Omental fat pad (tissue), 4 donors: Measurements from ENCODE around the gene GNAO1. TPM values are rescaled to one million over a fixed set of nuclear protein-coding genes. Genes with fewer than 3 reads are reported as not detected.

ENCODE experiments used
- ATAC-seq: fragments of 150-250 bp; one replicate; pipeline ENCODE4 v1.9.1; 2016; ENCODE audit warnings: mild to moderate bottlenecking, moderate library complexity; ENCODE audit not compliant: low FRiP score
- DNase-seq: peaks from one replicate; pipeline ENCODE4 v3.0.0-alpha.2; 2019; ENCODE audit warnings: low spot score
- CTCF ChIP-seq, 3 donors: fragments of 450-650 bp; IDR thresholded peaks; one replicate each; pipeline ENCODE4 v1.5.1; 2016 to 2017; ENCODE audit warnings: antibody characterized with exemption in 3 of 3, mild to moderate bottlenecking in 3 of 3, moderate library complexity in 2 of 3
- total RNA-seq, 4 donors: library from RNA; depleted of rRNA; stranded (reverse); fragments of >200 nt; gene quantifications; one replicate each; pipeline ENCODE4 v1.1.0, GENCODE V29; 2016

Gene GNAO1
- total RNA-seq, 4 donors from 2014 or later, result 1.4 to 2.6 (median 2.3) TPM

DNA sequence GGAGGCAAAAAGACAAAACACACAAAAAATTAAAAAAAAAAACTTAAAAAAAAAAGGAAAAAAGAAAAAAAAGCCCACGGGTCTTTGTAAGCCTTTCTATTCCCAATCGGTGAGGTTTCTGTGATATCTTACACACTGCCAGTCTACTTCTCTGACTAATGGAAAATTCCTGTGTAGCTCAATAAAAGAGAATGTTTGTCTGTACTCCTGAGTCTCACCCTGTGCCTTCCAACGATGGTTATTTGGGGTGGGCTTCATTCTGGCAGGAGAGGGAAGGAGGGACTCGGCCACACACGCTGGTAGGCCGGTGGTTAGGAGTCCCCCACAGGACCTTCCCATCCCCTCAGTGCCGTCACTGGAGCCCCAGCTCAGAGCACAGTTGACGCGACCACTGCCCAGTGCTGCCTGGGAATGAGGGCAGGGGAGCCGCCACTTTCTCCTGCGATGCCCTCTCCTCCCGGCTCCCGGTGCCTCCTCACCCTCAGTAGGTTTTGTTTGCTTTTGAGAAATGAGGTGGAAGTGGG is 166.0 kb downstream of the GNAO1 start:
- no peak for TF ChIP-seq CTCF (IDR thresholded peaks at IDR 0.05)
- peak; percentile 46 for ATAC-seq
- no peak for DNase-seq

DNA sequence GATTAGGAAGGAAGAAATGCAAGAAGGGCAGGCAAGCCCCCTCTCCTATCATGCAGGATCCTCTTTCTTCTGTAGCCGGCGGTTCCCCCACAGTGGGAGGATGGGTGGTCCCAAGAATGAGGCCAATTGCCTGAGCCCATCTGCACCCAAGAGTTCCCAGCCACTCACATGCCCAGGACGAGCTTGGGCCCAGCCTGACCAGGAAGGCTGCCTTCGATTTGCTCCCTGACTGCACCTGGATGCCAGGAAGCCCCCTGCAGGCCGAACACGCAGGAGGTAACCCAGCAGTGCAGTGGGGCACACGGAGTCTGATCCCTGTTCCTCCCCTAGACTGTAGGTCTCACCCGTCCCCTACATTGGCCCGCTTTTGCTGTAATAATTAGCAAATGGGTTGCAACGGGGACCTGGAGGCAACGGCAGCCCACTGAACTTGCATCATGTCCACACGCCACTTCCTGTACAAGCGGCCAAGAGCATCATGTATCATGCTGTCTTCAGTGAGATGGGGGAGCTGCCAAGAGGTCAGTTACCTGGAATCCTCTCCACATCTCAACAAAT is 166.6 kb downstream of the GNAO1 start:
- DNase-seq (no peak), ATAC-seq (no peak)
- TF ChIP-seq CTCF (IDR thresholded peaks at IDR 0.05), result no peak

DNA sequence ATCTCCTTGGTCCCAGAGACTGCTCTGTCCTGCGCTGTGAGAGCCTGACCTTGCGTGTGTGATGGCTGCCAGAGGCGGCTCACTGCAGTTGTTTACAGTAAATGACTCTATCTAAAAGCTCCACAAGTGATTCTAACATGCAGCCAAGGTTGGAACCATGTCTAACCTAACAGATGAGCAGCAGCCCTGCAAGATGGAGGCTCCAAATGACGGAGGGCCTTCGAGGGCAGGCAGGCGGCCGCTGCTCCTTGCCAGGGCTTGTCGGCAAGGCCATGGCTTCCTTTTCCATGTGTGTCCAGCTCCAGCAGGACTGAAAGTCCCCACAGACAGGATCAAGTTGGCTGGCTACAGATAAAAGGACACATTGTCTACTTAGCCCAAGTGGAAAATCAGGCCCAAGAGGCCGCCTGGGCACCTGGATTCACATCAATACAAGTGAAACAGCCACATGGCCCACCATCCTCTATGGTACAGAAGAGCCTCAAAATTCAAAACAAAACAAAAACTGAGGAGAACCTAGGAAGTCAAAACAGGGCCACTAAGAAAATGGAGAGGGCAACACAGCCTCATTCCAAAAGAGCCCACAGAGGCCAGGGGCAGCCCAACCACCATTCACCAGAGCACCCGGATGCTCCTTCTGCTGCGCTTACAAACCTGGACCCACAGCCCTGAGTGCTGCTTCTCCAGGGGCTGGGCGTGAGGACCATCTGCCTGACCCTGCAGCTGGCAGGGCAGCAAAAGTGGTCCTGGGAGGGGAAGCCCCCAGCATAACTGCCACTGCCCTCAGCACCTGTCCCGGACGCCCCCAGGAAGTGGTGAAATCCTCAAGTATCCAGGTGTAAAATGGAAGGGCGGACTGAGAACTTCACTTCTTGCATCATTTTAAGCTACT is 169.1 kb downstream of the GNAO1 start:
- no peak for ATAC-seq
- DNase-seq, result no peak
- no peak for TF ChIP-seq CTCF (IDR thresholded peaks at IDR 0.05)

- ATAC-seq (no peak), DNase-seq (no peak)
- no peak for TF ChIP-seq CTCF (IDR thresholded peaks at IDR 0.05)
Observed at GRCh38 chr16:56362057-56362655, 170.9 kb downstream of the GNAO1 start.

DNA sequence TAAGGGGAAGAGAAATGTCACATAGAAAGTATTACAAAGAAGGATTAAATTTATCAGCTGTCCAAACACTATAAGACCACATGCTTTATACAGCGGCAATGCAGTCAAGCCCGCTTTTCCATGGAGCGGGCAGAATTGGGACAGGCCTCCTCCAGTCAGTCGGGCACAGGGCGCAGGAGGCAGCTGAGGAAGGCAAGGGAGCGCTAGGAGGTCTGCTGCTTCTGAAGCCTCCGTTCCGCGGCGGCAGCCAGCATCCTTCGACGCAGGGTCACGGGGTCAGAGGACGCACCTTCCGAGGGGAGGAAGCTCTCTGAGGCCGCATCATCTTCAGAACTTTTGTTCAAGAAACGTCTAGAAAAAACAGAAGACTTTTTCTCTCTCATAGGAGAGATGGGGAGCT is 171.4 kb downstream of the GNAO1 start:
- DNase-seq (no peak), ATAC-seq (no peak)
- no peak for TF ChIP-seq CTCF (IDR thresholded peaks at IDR 0.05)

DNA sequence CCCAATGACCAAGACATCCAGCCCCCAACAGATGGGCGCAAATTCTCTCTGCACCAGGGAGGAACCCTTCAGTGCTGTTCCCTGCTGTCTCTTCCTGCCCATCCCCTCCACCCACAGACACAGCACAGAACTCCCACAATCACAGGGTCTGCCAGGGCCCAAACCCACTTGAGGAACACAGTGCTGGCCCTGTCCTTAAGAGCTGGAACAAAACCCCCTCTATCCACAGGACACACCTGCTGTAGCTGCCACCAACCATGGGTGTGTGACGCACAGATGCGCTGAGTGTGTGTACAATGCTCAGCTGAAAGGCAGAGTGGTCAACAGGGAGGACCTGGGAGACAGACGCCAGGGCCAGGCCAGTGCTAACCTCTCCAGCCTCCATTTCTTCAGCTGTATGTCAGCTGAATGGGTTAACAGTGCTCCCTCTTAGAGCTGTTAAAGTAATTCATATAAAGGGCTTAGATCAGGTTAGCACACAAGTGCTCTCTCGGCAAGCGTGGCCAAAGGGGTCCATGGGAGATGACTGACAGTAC is 172.0 kb downstream of the GNAO1 start:
- no peak for TF ChIP-seq CTCF (IDR thresholded peaks at IDR 0.05)
- ATAC-seq (no peak), DNase-seq (no peak)
